GM21619 (cell line): ENCODE results near the gene DYRK4.

Experiments used
- ATAC-seq: cut with Tn5 transposase; IDR thresholded peaks from one replicate; pipeline ENCODE4 v1.9.1; 2021; ENCODE audit not compliant: unreplicated experiment

The DYRK4 gene

GRCh38 chr12:4558171-4558570 lies 3.8 kb upstream of the DYRK4 start:
- no peak for ATAC-seq

DNA sequence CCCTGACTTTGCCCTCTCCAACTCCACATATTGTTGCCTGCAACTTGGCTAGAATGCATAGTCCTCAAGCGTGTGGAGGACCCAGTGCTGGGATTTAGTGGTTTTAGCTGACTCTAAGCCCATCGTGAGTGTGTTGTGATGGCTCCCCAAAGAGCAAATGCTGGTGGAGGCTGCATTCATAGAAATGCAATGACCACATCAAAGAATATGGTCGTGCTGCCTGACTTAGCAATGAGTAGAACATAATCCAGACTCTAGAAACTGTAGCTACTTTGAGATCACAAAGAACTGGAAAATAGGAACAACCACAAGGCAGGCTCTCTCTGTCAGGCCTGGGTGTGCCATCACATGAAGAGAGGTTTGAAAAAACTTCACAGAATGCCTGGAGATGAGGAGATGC lies 1.3 kb downstream of the DYRK4 start:
- ATAC-seq = no peak

- ATAC-seq = no peak
Measured at GRCh38 chr12:4564818-4565217, 2.8 kb downstream of the DYRK4 start.

DNA sequence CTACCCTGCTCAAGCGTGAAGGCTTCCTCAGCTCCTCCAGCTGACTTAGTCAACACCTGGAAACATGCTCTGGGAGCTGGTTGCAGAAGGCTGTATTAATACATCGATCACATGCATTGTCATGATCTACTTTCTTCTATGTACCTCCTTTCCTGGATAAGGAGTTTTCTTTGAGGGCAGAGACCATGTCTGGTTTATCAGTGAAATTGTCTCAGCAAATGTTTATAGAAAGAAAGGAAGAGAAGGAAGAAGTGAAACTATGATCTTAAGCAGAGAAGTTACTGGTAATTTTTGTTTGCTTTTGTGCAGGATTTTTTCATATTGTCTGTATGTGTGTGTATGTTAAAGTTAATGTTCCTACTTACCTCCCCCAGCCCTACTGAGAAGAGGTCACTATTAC lies 4.5 kb downstream of the DYRK4 start:
- no peak for ATAC-seq

DNA sequence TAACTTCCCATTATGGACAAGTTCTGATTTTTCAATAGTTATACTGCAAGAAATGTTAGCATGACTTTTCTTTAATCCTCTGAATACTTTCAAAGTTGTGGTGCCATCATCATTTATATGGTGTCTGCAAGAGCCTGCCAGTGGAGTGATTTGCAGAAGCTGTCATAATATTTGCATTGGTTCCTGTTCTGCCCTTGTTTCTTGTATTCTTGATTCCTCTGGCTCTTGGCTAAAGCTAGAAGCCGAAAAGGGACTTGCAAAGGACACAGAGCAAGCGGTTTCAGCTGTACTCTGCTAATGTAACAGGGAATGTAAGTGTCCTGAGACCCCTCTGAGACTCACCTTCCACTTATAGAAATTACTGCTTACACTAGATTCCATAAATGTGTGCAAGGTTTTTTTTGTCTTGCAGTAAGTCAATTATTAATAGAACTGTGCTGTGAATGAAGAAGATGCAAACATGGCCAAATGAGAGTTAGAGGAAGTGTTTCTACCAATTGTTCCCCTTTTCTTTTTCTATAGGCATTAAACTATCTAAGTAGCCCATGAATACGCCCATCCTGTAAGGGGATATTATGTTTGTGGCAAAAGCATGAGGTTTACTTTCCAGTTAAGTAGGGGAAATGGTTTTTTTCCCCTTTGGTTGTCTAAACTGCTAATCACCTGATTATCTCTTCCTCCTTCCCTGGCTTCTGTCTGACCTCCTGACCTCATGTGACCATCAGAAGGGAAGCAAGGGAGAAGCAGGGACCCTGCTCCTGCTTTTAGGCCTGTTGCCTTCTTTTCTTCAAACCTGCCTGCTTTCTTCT lies 5.3 kb downstream of the DYRK4 start:
- no peak for ATAC-seq

GRCh38 chr12:4569261-4569660 lies 7.3 kb downstream of the DYRK4 start:
- ATAC-seq = no peak

- ATAC-seq = no peak
Measured at GRCh38 chr12:4572680-4573079, 10.7 kb downstream of the DYRK4 start.

DNA sequence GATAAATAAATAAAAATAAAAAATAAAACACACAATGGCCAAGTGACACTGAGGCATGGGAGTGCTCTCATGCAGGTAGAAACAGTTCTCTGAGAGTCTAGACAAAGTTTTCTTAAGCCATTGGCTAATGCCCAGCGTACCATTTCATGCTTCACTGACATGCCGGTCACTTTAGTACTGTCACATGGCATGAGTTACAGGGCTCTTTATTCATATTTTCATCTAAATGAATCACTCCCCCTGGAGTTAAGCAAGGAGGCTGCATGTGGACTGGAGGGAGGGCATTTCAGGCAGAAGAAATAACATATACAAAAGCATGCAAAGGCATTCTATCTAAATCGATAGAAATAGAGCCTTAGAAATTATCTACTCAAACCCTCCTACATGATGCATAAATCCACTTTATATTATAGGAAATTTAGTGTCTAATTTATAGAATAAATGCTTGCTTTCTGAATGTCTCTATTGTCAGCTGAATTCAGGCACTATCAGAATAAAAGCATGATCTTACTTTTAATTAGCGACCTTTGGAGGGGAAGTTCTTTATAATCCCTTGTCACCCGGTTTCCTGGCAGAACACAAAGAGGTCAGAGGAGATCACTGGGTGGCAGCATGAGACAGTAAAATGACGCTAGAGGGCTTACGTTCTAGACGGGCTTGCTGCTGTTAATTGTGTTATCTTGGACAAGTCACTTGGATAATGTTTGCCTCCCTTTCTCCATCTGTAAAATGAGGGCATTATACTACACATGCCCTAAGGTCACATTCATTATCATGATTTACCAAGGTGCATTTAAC lies 17.5 kb downstream of the DYRK4 start:
- ATAC-seq = no peak

GRCh38 chr12:4580281-4580688 lies 18.3 kb downstream of the DYRK4 start:
- no peak for ATAC-seq

DNA sequence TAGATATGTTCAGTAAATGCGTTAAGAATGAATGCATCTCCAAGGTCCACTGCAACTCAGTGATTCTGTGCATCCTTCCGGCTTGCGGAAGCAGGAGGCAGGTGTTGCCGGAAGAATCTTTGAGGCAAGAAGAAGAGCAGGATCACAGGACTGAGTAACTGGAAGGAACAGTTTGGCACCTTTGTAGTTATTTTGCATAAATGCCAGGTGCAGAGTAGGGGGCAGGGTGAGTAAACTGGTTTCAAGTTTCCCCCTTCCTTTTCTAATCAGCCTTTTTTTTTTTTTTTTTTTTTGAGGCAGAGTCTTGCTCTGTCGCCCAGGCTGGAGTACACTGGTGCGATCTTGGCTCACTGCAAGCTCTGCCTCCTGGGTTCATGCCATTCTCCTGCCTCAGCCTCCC lies 22.3 kb downstream of the DYRK4 start:
- no peak for ATAC-seq

DNA sequence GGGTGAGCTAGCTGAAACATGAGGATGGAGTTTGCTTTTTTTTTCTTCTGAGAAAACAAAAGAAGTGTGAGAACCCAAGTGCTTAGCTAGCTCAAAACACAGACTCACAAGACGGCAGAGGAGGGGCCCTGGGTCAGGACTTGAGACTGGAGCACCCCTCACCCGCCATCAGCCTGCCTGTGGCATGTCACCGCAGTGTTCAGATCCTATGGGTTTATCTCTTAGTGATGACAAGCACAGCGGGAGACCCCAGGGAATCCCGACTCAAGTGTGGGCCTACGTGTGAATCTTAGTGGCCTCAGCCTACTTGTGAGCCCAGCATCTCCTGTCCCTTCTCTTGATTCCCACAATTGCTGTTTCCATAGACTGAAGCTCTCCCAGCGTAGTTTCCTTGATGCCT lies 22.9 kb downstream of the DYRK4 start:
- no peak for ATAC-seq

GRCh38 chr12:4586500-4586899 lies 24.5 kb downstream of the DYRK4 start:
- no peak for ATAC-seq

DNA sequence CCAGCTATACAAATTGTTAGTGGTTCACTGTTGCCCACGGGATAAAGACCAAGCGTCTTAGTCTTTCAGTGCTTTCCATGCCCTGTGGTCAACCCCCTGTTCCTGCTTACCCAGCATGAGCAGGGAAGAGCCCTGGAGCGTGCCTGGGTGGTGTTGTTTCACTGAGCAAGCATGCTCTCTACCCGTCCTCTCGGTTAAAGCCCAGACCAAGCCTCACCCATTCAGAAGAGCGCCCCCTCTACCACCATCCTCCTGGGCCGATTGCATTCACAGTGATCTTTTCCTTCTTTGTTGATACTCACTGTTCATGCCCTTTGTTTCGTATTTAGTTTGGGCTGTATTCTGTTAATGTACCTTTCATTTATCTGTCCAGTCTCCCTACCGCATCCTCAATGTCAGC lies 25.1 kb downstream of the DYRK4 start:
- no peak for ATAC-seq

DNA sequence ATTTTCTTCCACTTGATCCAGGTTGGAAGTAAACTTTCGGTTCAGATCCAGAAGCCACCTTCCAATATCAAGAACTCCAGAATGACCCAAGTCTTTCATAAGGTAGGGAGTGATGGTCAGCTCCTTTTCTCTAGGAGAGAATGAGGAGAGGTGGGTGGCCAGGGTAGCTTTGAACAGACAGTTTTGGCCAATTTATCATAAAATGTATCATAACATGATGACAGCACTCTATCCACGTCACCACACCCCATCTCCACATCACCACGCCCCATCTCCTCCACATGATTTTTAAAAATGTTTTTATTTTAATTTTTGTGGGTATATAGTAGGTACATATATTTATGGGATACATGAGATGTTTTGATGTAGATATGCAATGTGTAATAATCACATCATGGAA lies 26.9 kb downstream of the DYRK4 start:
- ATAC-seq = no peak

- ATAC-seq = no peak
Measured at GRCh38 chr12:4589941-4590340, 27.9 kb downstream of the DYRK4 start.

DNA sequence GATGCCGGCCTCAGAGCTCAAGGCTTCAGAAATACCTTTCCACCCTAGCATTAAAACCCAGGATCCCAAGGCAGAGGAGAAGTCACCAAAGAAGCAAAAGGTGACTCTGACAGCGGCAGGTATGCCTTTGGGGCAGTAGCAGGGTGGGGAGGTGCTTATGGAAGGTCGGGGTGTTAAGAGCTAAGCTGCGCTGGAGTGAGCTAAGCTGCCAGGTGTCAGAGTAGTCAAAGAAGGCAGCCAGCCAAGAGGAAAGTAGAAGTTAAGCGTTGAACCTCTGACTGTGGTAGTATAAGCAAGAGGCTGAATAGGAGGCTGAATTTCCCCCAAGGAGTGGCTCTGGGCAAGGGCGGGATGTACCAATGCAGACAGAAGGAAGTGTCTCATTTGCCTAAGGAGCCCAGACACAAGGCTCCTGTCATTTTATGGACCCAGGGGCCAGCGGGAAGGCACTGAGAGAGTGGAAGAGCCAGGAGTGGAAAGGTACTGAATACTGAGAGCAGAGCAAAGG lies 29.2 kb downstream of the DYRK4 start:
- ATAC-seq = no peak

GRCh38 chr12:4595881-4596280 lies 33.9 kb downstream of the DYRK4 start:
- ATAC-seq = no peak

DNA sequence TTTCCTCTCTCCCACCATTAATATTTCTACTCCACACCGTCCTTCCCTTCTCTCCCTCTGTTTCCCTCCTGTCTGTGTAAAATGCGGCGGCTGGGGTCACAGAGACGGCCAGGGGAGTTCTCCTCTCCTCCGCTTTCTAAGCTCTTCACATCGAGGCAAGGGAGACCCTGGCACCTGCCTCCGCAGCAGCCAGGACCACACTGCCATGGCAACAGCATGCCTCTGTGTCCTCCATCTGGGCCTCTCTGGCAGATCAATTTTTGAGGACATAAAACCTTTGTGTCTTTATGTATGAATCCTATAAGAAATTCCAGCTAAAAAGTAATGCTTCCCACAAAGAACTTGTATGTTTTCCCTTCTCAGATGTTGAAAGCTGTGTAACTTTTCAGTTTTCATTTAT lies 41.4 kb downstream of the DYRK4 start:
- no peak for ATAC-seq

GRCh38 chr12:4603946-4604345 lies 41.9 kb downstream of the DYRK4 start:
- ATAC-seq = no peak

DNA sequence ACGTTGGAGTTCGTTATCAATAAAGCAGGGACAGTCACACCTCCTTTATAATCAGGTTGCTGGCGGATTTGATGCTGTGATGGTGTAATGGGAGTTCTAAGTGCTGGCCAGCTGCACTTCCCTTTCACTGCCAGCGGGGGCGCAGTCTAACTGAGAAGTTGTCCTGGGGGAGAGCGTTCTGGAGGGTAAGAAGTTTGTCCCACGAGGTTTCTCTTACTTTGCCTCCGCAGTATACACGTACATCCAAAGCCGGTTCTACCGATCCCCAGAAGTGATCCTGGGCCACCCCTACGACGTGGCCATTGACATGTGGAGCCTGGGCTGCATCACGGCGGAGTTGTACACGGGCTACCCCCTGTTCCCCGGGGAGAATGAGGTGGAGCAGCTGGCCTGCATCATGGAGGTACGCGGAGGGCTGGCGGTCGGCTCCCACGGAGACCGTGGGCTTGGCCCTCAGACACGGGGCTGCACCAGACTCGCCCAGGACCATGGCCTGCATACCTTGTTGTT lies 42.7 kb downstream of the DYRK4 start:
- peak; percentile 95 for ATAC-seq

- no peak for ATAC-seq
Measured at GRCh38 chr12:4607056-4607455, 45.0 kb downstream of the DYRK4 start.

DNA sequence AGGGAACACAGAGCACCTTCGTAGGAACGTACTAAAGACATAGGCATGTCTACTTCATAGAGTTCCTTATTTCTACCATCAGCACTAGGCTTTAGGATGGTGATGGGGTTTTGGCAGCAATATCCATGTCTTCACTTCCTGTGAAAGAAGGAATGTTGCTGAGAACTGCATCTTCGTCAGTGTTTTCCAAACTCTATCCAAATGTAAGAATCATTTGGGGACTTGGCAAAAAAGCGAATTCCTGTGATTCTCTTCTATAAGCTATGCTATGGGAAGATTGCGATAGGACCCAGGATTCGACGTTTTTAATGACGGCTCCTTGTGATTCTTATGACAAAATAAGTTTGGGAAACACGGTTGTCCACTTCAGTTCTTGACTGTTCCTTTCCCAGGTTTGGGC lies 47.1 kb downstream of the DYRK4 start:
- ATAC-seq = no peak
